Astrocyte (in vitro differentiated cells and primary cell): ENCODE results near the gene EMP2.

ENCODE experiments used
- EZH2 ChIP-seq: IDR thresholded peaks from 2 replicates; pipeline ENCODE4 v1.6.1; 2012; ENCODE audit warnings: mild to moderate bottlenecking, low read length, inconsistent platforms; ENCODE audit not compliant: insufficient read depth
- TF ChIP-seq, protein P1 (sequence below): IDR thresholded peaks from 2 replicates; pipeline ENCODE4 v1.5.1; 2011; ENCODE audit warnings: low read depth, mild to moderate bottlenecking, inconsistent platforms, low read length, moderate library complexity; ENCODE audit not compliant: insufficient read depth

DNA sequence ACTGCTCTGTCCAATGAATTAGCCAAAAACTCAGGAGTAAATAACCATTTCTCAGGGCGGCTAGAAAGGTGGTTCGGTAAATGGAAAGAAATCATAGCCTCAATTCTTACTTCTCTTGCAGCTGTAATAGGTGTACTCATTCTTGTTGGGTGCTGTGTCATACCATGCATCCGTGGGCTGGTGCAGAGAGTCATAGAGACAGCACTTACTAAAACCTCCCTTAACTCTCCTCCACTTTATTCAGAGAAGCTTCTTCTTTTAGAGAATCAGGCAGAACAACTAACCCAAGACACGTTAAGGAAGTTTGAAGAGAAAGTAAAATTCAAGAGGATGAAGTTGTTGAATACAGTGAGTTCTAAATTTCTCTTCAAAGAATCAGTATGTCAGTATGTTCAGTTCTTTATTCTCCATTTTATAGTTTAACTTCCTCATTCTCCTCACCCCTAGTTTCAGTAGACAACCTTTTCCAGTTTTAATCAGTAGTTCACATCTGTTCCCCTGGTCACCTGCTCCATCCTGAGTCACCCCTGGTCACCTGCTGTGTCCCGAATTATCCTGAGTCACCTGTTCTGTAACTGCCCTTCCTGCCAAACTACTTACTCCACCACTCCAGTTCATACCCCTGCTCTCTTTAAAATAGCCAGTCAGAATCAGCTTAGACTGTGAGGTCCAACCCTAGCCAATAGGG lies 85.9 kb downstream of the EMP2 start:
- TF ChIP-seq, protein P1, sequence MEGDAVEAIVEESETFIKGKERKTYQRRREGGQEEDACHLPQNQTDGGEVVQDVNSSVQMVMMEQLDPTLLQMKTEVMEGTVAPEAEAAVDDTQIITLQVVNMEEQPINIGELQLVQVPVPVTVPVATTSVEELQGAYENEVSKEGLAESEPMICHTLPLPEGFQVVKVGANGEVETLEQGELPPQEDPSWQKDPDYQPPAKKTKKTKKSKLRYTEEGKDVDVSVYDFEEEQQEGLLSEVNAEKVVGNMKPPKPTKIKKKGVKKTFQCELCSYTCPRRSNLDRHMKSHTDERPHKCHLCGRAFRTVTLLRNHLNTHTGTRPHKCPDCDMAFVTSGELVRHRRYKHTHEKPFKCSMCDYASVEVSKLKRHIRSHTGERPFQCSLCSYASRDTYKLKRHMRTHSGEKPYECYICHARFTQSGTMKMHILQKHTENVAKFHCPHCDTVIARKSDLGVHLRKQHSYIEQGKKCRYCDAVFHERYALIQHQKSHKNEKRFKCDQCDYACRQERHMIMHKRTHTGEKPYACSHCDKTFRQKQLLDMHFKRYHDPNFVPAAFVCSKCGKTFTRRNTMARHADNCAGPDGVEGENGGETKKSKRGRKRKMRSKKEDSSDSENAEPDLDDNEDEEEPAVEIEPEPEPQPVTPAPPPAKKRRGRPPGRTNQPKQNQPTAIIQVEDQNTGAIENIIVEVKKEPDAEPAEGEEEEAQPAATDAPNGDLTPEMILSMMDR = no peak
- no peak for TF ChIP-seq EZH2
